GM12801 (cell line): ENCODE results near the gene TGM6.

Experiments used
- TF ChIP-seq, protein P1 (sequence below): IDR thresholded peaks from one replicate; pipeline ENCODE4 v1.5.1; 2011; ENCODE audit warnings: control low read depth; ENCODE audit not compliant: insufficient read length; ENCODE audit errors: extremely low read depth

The TGM6 gene

DNA sequence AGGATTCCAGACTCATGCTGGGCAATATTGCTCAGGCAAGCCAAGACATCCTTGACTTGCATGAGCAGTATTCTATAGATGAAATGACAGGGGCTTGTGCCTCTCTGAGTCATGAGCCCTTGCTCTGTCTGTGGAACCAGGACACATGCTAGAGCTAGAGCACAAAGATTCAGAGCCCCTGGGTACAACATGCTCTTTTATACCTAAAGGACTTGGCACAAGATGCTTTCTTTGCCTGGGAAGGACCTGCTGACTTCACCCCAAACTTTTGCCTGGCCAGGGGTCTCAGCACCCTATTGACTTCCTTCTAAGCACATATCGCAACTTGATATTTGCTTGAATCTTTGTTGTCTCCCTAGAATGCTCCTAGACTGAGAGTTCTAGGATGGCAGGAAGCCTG is 27.4 kb downstream of the TGM6 start:
- TF ChIP-seq, protein P1, sequence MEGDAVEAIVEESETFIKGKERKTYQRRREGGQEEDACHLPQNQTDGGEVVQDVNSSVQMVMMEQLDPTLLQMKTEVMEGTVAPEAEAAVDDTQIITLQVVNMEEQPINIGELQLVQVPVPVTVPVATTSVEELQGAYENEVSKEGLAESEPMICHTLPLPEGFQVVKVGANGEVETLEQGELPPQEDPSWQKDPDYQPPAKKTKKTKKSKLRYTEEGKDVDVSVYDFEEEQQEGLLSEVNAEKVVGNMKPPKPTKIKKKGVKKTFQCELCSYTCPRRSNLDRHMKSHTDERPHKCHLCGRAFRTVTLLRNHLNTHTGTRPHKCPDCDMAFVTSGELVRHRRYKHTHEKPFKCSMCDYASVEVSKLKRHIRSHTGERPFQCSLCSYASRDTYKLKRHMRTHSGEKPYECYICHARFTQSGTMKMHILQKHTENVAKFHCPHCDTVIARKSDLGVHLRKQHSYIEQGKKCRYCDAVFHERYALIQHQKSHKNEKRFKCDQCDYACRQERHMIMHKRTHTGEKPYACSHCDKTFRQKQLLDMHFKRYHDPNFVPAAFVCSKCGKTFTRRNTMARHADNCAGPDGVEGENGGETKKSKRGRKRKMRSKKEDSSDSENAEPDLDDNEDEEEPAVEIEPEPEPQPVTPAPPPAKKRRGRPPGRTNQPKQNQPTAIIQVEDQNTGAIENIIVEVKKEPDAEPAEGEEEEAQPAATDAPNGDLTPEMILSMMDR = no peak

DNA sequence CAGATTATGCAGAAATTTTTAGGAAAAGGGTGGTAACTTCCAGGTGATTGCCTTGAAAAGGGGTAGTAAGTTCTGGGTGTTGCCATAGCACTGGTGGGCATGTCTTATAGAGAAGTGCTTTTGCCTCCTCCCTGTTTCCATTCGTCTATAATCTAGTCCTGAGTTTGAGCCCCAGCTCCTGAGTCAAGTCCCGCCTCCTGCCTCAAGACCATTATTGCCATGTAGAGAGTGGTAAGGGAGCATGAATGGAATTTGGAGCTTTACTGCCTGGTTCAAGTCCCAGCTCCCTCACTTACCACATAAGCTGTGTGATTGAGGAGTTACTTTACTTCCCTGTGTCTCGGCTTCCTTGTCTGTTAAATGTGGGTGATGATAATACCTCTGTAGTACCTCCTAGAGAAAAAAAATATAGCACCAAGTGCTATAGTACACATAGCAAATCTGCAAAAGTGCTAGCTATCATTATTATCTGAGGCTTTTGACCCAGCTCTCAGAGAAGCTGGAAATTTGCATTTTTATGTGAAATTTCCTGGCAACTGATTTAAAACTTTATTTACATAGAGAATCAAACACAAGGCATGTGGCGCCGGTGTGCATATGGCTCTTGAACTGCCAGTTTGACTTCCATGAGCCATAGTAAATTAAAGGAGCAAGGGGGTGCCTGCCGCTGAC is 36.0 kb downstream of the TGM6 start:
- TF ChIP-seq, protein P1 = no peak

DNA sequence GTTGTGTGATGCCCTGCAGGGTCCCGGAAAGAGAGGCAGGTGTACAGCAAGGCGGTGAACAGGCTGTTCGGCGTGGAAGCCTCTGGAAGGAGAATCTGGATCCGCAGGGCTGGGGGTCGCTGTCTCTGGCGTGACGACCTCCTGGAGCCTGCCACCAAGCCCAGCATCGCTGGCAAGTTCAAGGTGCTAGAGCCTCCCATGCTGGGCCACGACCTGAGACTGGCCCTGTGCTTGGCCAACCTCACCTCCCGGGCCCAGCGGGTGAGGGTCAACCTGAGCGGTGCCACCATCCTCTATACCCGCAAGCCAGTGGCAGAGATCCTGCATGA is 36.5 kb downstream of the TGM6 start:
- TF ChIP-seq, protein P1 = no peak

DNA sequence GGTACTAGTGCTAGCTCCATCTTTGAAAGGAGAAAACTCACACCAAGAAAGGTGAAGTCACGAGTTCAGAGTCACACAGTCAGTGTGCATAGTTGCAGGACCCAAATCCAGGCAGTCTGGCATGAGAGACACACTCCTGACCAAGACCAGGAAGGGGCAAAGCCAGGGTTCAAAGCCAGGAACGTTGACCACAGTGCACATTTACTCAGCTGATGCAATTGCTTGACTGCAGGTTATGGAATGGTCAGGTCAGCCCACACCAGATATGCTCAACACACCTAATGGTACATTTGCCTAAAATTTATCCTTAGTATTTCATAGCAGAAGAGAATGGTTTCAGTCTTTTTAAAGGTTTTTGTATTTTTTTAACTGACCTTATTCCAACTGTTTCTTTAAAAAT is 37.7 kb downstream of the TGM6 start:
- TF ChIP-seq, protein P1 = no peak

DNA sequence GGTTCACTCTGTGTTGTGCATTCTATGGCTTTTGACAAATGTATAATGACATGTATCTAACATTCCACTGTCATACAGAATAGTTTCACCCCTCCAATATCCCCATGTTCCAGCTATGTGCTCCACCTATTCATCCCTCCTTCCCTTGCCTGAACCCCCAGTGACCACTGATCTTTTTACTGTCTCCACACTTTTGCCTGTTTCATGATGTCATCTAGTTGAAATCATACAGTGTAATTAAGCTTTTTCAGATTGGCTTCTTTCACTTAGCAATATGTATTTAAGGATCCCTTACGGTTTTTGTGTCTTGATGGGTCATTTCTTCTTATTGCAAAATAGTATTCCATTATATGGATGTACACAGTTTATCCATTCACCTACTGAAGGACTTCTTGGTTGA is 39.8 kb downstream of the TGM6 start:
- TF ChIP-seq, protein P1 = no peak

DNA sequence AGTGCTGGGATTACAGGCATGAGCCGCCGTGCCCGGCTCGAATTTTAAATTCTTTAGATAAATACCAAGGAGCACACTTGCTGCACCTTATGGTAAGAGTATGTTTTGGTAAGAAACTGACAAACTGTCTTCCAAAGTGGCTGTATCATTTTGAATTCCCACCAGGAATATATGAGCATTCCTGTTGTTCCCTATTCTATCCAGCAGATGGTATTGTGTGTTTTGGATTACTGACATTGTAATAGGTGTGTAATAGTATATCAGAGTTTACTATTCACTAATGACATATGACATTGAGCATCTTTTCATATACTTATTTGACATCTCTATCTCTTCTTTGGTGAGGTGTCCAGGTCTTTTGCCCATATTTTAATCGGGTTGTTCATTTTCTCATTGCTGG is 40.5 kb downstream of the TGM6 start:
- TF ChIP-seq, protein P1 = no peak

DNA sequence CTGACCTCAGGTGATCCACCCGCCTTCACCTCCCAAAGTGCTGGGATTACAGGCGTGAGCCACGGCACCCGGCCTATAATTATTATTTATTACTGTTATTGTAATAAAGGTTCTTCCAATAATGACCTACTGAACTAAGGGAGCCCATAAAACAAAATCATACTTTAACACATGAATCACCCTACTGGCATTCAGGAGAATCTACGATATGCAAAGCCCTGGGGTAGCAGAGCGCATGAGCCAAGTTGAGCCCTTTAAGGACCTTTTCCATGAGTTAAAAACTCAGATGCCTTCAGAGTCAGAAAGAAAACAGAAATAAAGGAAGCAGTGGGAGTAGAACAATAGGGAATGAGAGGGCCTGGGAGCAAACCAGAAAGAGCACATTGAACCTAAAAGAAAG is 48.4 kb downstream of the TGM6 start:
- TF ChIP-seq, protein P1 = no peak
